DND-41 (cell line): ENCODE measurements around the gene POC1A.

Experiments used
- EZH2 ChIP-seq: IDR thresholded peaks from 3 replicates; pipeline ENCODE4 v1.6.1; 2012; ENCODE audit warnings: borderline replicate concordance, low read depth, mild to moderate bottlenecking, moderate library complexity, low read length, inconsistent platforms; ENCODE audit not compliant: severe bottlenecking
- TF ChIP-seq, protein P1 (sequence below): IDR thresholded peaks from 2 replicates; pipeline ENCODE4 v1.5.1; 2012; ENCODE audit warnings: borderline replicate concordance, low read length, moderate library complexity, mild to moderate bottlenecking; ENCODE audit not compliant: poor library complexity, severe bottlenecking; ENCODE audit errors: extremely low read depth

- TF ChIP-seq EZH2: no peak
- TF ChIP-seq, protein P1, sequence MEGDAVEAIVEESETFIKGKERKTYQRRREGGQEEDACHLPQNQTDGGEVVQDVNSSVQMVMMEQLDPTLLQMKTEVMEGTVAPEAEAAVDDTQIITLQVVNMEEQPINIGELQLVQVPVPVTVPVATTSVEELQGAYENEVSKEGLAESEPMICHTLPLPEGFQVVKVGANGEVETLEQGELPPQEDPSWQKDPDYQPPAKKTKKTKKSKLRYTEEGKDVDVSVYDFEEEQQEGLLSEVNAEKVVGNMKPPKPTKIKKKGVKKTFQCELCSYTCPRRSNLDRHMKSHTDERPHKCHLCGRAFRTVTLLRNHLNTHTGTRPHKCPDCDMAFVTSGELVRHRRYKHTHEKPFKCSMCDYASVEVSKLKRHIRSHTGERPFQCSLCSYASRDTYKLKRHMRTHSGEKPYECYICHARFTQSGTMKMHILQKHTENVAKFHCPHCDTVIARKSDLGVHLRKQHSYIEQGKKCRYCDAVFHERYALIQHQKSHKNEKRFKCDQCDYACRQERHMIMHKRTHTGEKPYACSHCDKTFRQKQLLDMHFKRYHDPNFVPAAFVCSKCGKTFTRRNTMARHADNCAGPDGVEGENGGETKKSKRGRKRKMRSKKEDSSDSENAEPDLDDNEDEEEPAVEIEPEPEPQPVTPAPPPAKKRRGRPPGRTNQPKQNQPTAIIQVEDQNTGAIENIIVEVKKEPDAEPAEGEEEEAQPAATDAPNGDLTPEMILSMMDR: no peak
These were observed 63.2 kb downstream of the POC1A start for GRCh38 chr3:52090933-52091468.
